Large intestine (tissue), 3 donors: ENCODE results near the gene IQCK. TPM values are rescaled to one million over a fixed set of nuclear protein-coding genes. Genes with fewer than 3 reads are reported as not detected.

Experiments
- DNase-seq, 2 donors: peaks; one replicate each; pipeline versions ENCODE4 v3.0.0 to v3.0.0-alpha.2; 2013
- H3K27ac ChIP-seq: one replicate; pipeline ENCODE4 v1.5.1; 2013; ENCODE audit warnings: low read length
- H3K27me3 ChIP-seq: 2 replicates; pipeline ENCODE4 v1.6.1; 2013; ENCODE audit warnings: low read length; ENCODE audit not compliant: control insufficient read depth, insufficient read depth
- H3K36me3 ChIP-seq: 2 replicates; pipeline ENCODE4 v1.6.1; 2013; ENCODE audit warnings: low read length; ENCODE audit not compliant: control insufficient read depth, insufficient read depth
- H3K4me1 ChIP-seq: one replicate; pipeline ENCODE4 v1.6.1; 2013; ENCODE audit warnings: low read length; ENCODE audit not compliant: control insufficient read depth, insufficient read depth
- H3K4me3 ChIP-seq: one replicate; pipeline ENCODE4 v1.5.1; 2013; ENCODE audit warnings: low read length
- H3K9me3 ChIP-seq: one replicate; pipeline ENCODE4 v1.6.1; 2013; ENCODE audit warnings: mild to moderate bottlenecking, low read depth, low read length, moderate library complexity; ENCODE audit not compliant: control insufficient read depth
- WGBS: methylation state at CpG from one replicate; pipeline ENCODE4 v1.1.5; 2013; ENCODE audit warnings: low lambda C conversion rate; ENCODE audit not compliant: insufficient coverage; 5-methylcytosine and 5-hydroxymethylcytosine counted together
- polyA plus RNA-seq: library from polyadenylated mRNA; unstranded; fragments of 120-200 nt; gene quantifications from one replicate; pipeline ENCODE4 v1.2.1, GENCODE V29; 2013

The IQCK gene
- polyA plus RNA-seq, 1 donor, result 14.0 TPM

GRCh38 chr16:19810817-19811731, 93.0 kb downstream of the IQCK start:
- H3K36me3 ChIP-seq, result no peaks in the 10 kb centered on the region
- H3K27me3 ChIP-seq, result no peaks in the 10 kb centered on the region
- 0% methylated on average over 1 of the region's 13 CpGs for WGBS
- peak overlapping the region; percentile 40 for H3K27ac ChIP-seq
- DNase-seq, result peak; percentile 47 to 58
- no peak overlapping the region for H3K4me3 ChIP-seq
- H3K9me3 ChIP-seq, result peaks cover 1% of the 10 kb centered on the region
- peaks cover 39% of the 10 kb centered on the region for H3K4me1 ChIP-seq

DNA sequence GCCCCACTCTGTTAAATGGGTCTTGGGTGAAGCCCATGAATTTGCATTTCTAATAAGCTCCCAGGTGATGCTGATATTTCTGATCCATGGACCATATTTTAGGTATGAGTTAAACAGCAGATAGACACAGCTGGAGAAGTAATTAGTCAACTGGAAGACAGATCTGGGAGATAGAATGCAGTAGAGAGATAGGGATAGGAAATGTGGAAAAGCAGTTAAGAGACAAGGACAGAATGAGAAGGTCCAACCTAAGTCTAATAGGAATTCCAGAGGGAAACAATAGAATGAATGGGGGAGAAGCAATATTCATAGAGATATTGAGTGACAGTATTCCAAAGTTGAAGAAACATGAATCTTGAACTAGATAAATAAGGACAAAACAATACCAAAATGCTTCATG, 94.9 kb downstream of the IQCK start:
- Histone ChIP-seq H3K27ac (no peak overlapping the region), H3K4me1 (peaks cover 32% of the 10 kb centered on the region), H3K27me3 (no peaks in the 10 kb centered on the region), H3K36me3 (no peaks in the 10 kb centered on the region), H3K4me3 (no peak overlapping the region), H3K9me3 (no peaks in the 10 kb centered on the region)
- DNase-seq, result no peak

DNA sequence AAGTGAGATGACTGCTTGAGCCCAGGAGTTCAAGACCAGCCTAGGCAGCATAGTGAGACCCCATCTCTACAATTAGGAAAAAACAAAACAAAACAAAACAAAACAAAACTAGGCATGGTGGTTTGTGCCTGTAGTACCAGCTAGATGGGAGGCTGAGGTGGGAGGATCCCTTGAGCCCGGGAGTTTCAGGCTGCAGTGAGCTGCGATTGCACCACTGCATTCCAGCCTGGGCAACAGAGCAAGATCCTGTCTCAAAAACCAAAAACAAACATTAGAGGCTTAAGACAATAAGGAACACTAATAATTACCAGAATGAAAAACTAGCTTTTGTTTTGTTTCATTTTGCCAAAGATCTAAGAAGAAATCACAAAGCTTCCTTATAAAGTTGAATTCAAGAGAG, 97.3 kb downstream of the IQCK start:
- WGBS, result no CpG with 5 or more reads among the region's 2 CpGs
- Histone ChIP-seq H3K36me3 (no peaks in the 10 kb centered on the region), H3K4me3 (no peak overlapping the region), H3K27ac (no peak overlapping the region), H3K27me3 (no peaks in the 10 kb centered on the region), H3K9me3 (no peaks in the 10 kb centered on the region), H3K4me1 (peaks cover 16% of the 10 kb centered on the region)
- DNase-seq, result no peak

DNA sequence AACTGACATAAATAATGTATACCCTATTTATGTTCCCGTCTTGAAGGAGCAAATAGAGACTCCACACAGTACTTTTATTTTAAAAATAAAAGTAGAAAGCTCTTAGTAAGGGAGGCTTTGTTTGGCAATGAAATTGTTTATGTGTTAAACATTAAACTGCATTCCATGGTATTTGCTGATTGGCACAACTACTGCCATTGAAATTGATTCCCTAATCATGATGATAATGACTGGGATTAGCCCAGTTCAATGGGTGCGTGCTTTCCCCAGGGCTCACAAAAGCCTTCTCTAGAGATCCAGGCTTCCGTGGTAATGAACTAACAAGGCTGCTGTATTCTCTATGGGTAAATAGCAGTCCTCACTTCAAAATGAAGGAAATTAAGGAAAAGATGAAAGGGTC, 99.1 kb downstream of the IQCK start:
- Histone ChIP-seq H3K36me3 (no peaks in the 10 kb centered on the region), H3K4me1 (peaks cover 1% of the 10 kb centered on the region), H3K9me3 (no peaks in the 10 kb centered on the region), H3K27me3 (no peaks in the 10 kb centered on the region), H3K4me3 (no peak overlapping the region), H3K27ac (no peak overlapping the region)
- DNase-seq, result no peak
- WGBS, result 100% methylated on average over 1 of the region's 3 CpGs

- peak in 1 of 2 donors; percentile 23 for DNase-seq
- Histone ChIP-seq H3K27ac (no peak overlapping the region), H3K9me3 (no peaks in the 10 kb centered on the region), H3K4me1 (no peaks in the 10 kb centered on the region), H3K27me3 (no peaks in the 10 kb centered on the region), H3K36me3 (no peaks in the 10 kb centered on the region), H3K4me3 (no peak overlapping the region)
- 29% methylated on average over 1 of the region's 7 CpGs for WGBS
Observed at GRCh38 chr16:19817875-19818274, 99.8 kb downstream of the IQCK start.

DNA sequence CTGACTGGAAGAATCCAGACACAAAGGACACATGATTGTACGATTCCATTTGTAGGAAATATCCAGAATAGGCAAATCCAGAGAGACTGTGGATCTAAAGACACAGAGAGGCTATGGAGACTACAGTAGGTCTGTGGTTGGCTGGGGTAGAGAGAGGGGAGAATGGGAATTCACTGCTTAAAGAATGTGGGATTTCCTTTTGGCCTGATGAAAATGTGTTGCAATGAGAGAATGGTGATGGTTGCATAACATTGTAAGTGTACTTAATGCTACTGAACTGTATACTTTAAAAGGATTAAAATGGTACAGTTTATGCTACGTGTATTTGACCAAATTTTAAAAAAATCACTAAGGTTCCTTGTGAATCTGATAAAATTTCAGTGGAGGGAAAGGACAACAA, 104.5 kb downstream of the IQCK start:
- DNase-seq, result no peak
- Histone ChIP-seq H3K4me1 (no peaks in the 10 kb centered on the region), H3K9me3 (no peaks in the 10 kb centered on the region), H3K27me3 (no peaks in the 10 kb centered on the region), H3K36me3 (no peaks in the 10 kb centered on the region), H3K4me3 (no peak overlapping the region), H3K27ac (no peak overlapping the region)
- 100% methylated on average over 1 of the region's 2 CpGs for WGBS

DNA sequence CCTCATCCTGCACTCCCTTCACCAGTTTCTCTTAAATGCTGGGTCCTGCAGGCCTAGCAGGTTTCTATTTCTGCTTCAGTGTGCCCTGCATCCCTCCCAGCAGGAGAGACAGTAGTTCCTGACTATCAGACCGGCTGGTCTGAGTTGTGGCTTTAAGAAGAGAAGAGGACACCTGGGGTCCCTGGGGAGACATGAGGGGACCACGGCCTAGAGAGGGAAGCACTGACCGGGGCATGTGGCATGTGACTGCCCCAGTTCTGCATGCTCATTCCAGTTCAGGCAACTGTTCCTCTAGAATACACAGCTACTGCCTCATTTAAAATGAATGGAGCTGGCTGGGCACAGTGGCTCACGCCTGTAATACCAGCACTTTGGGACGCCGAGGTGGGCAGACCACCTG, 105.3 kb downstream of the IQCK start:
- H3K9me3 ChIP-seq, result no peaks in the 10 kb centered on the region
- no CpG with 5 or more reads among the region's 6 CpGs for WGBS
- no peaks in the 10 kb centered on the region for H3K4me1 ChIP-seq
- no peaks in the 10 kb centered on the region for H3K27me3 ChIP-seq
- DNase-seq, result no peak
- H3K36me3 ChIP-seq, result no peaks in the 10 kb centered on the region
- H3K4me3 ChIP-seq, result no peak overlapping the region
- no peak overlapping the region for H3K27ac ChIP-seq

- Histone ChIP-seq H3K27me3 (no peaks in the 10 kb centered on the region), H3K4me3 (no peak overlapping the region), H3K36me3 (no peaks in the 10 kb centered on the region), H3K9me3 (no peaks in the 10 kb centered on the region), H3K4me1 (no peaks in the 10 kb centered on the region), H3K27ac (no peak overlapping the region)
- no peak for DNase-seq
- no CpG with 5 or more reads among the region's 5 CpGs for WGBS
Observed at GRCh38 chr16:19824216-19824615, 106.1 kb downstream of the IQCK start.

GRCh38 chr16:19829844-19830692, 112.0 kb downstream of the IQCK start:
- H3K36me3 ChIP-seq, result no peaks in the 10 kb centered on the region
- H3K4me1 ChIP-seq, result peaks cover 5% of the 10 kb centered on the region
- peak overlapping the region; percentile 1 for H3K27ac ChIP-seq
- H3K27me3 ChIP-seq, result no peaks in the 10 kb centered on the region
- H3K4me3 ChIP-seq, result no peak overlapping the region
- no peaks in the 10 kb centered on the region for H3K9me3 ChIP-seq
- no CpG with 5 or more reads among the region's 9 CpGs for WGBS
- peak; percentile 26 to 68 for DNase-seq

- no CpG with 5 or more reads among the region's 5 CpGs for WGBS
- Histone ChIP-seq H3K27me3 (no peaks in the 10 kb centered on the region), H3K4me1 (peaks cover 5% of the 10 kb centered on the region), H3K4me3 (no peak overlapping the region), H3K27ac (no peak overlapping the region), H3K36me3 (no peaks in the 10 kb centered on the region), H3K9me3 (no peaks in the 10 kb centered on the region)
- DNase-seq, result no peak
Observed at GRCh38 chr16:19830902-19831560, 113.0 kb downstream of the IQCK start.
